WTC11 (cell line): ENCODE data around the gene CFAP100. TPM values are rescaled to one million over a fixed set of nuclear protein-coding genes. Genes with fewer than 3 reads are reported as not detected.

Source experiments
- ATAC-seq: fragments of 200-7000 bp; cut with Tn5 transposase; 2 replicates; pipeline ENCODE4 v1.10.0; 2021; ENCODE audit warnings: mild to moderate bottlenecking, moderate library complexity
- CTCF ChIA-PET: fragments of 300-600 bp; sonication (Branson Sonifier 250); formaldehyde crosslinking; loops from one replicate; lab custom pipeline; 2021; ENCODE audit warnings: antibody characterized with exemption; lab: Charles Lee
- POLR2A ChIA-PET: fragments of 350-600 bp; sonication (Branson Sonifier 250); formaldehyde crosslinking; loops from one replicate; lab custom pipeline; 2021; ENCODE audit warnings: antibody characterized with exemption; lab: Charles Lee
- DNase-seq: peaks from one replicate; pipeline ENCODE4 v3.0.0; 2021; ENCODE audit warnings: low spot score
- H3K27ac Mint-ChIP-seq: 2 replicates; pipeline ENCODE4 v1.8.0; 2021; ENCODE audit warnings: mixed read lengths
- H3K27me3 Mint-ChIP-seq: 2 replicates; pipeline ENCODE4 v1.8.0; 2021; ENCODE audit warnings: low read depth, mild to moderate bottlenecking, moderate library complexity, mixed read lengths
- H3K36me3 Mint-ChIP-seq: 2 replicates; pipeline ENCODE4 v1.8.0; 2021; ENCODE audit warnings: mixed read lengths
- H3K4me1 Mint-ChIP-seq: 2 replicates; pipeline ENCODE4 v1.8.0; 2022; ENCODE audit warnings: mixed read lengths
- H3K4me3 Mint-ChIP-seq: 2 replicates; pipeline ENCODE4 v1.8.0; 2021; ENCODE audit warnings: mild to moderate bottlenecking, moderate library complexity, mixed read lengths
- H3K9me3 Mint-ChIP-seq: 2 replicates; pipeline ENCODE4 v1.8.0; 2021; ENCODE audit warnings: mixed read lengths
- AR ChIP-seq: fragments of 250-450 bp; sonication (Bioruptor Pico); IDR thresholded peaks from 2 replicates; pipeline ENCODE4 v1.9.0; 2021; ENCODE audit warnings: mild to moderate bottlenecking
- ATF1 ChIP-seq: sonication (generic); formaldehyde crosslinking; IDR thresholded peaks from 2 replicates; pipeline ENCODE4 v1.8.1; 2023; ENCODE audit warnings: mild to moderate bottlenecking, moderate library complexity, missing genetic modification reagents
- ATF2 ChIP-seq: sonication (generic); formaldehyde crosslinking; IDR thresholded peaks from 2 replicates; pipeline ENCODE4 v1.8.1; 2022; ENCODE audit warnings: low read depth, missing genetic modification reagents, borderline replicate concordance
- CREB1 ChIP-seq: sonication (generic); formaldehyde crosslinking; IDR thresholded peaks from 2 replicates; pipeline ENCODE4 v1.8.0; 2023; ENCODE audit warnings: mild to moderate bottlenecking, missing genetic modification reagents
- ERG ChIP-seq: fragments of 250-450 bp; sonication (Bioruptor Pico); IDR thresholded peaks from 2 replicates; pipeline ENCODE4 v1.8.0; 2021; ENCODE audit warnings: mild to moderate bottlenecking
- ESRRA ChIP-seq: sonication (generic); formaldehyde crosslinking; IDR thresholded peaks from 2 replicates; pipeline ENCODE4 v1.8.1; 2022; ENCODE audit warnings: mild to moderate bottlenecking, missing genetic modification reagents, borderline replicate concordance
- ETV6 ChIP-seq: sonication (generic); formaldehyde crosslinking; IDR thresholded peaks from 2 replicates; pipeline ENCODE4 v1.8.1; 2022; ENCODE audit warnings: mild to moderate bottlenecking, missing genetic modification reagents
- FOXK1 ChIP-seq: sonication (generic); formaldehyde crosslinking; IDR thresholded peaks from 2 replicates; pipeline ENCODE4 v1.8.0; 2022; ENCODE audit warnings: mild to moderate bottlenecking, moderate library complexity, missing genetic modification reagents
- FOXP1 ChIP-seq: sonication (generic); formaldehyde crosslinking; IDR thresholded peaks from 2 replicates; pipeline ENCODE4 v1.8.0; 2022; ENCODE audit warnings: missing genetic modification reagents, mild to moderate bottlenecking, moderate library complexity, borderline replicate concordance
- HMGA2 ChIP-seq: fragments of 250-450 bp; sonication (Bioruptor Pico); IDR thresholded peaks from 2 replicates; pipeline ENCODE4 v1.4.0; 2021; ENCODE audit warnings: mild to moderate bottlenecking, moderate library complexity
- IRF1 ChIP-seq: sonication (generic); formaldehyde crosslinking; IDR thresholded peaks from 2 replicates; pipeline ENCODE4 v1.8.0; 2023; ENCODE audit warnings: missing genetic modification reagents
- JAZF1 ChIP-seq: fragments of 250-450 bp; sonication (Bioruptor Pico); IDR thresholded peaks from 2 replicates; pipeline ENCODE4 v1.9.0; 2021; ENCODE audit warnings: moderate library complexity, mild to moderate bottlenecking, inconsistent platforms
- NFATC4 ChIP-seq: fragments of 250-450 bp; sonication (Bioruptor Pico); IDR thresholded peaks from 2 replicates; pipeline ENCODE4 v1.9.0; 2021; ENCODE audit warnings: mild to moderate bottlenecking
- PREB ChIP-seq: sonication (generic); formaldehyde crosslinking; IDR thresholded peaks from 2 replicates; pipeline ENCODE4 v1.8.1; 2022; ENCODE audit warnings: mild to moderate bottlenecking, missing genetic modification reagents, moderate library complexity, borderline replicate concordance
- PRRX2 ChIP-seq: fragments of 250-450 bp; sonication (Bioruptor Pico); IDR thresholded peaks from 2 replicates; pipeline ENCODE4 v1.8.0; 2021; ENCODE audit warnings: mild to moderate bottlenecking
- ZBTB21 ChIP-seq: sonication (generic); formaldehyde crosslinking; IDR thresholded peaks from 2 replicates; pipeline ENCODE4 v1.8.1; 2023; ENCODE audit warnings: mild to moderate bottlenecking, missing genetic modification reagents, borderline replicate concordance
- ZSCAN18 ChIP-seq: fragments of 250-450 bp; sonication (Bioruptor Pico); IDR thresholded peaks from 2 replicates; pipeline ENCODE4 v2.1.2; 2022; ENCODE audit warnings: mild to moderate bottlenecking, moderate library complexity
- total RNA-seq: library from RNA; stranded (reverse); gene quantifications from 3 replicates; pipeline ENCODE4 v1.2.3, GENCODE V29; 2021

Gene CFAP100
- total RNA-seq, 1 experiment from 2014 or later: not detected

GRCh38 chr3:126396536-126396935 is 1.8 kb downstream of the CFAP100 start:
- no peaks in the 10 kb centered on the region for H3K9me3 Mint-ChIP-seq
- no peak for DNase-seq
- peaks cover 11% of the 10 kb centered on the region for H3K4me1 Mint-ChIP-seq
- no peak for ATAC-seq
- no peak overlapping the region for H3K4me3 Mint-ChIP-seq
- H3K36me3 Mint-ChIP-seq: no peaks in the 10 kb centered on the region
- ChIA-PET CTCF (interaction anchor here (0.9 kb wide), 1 partner anchor 264 kb away, joined by 3 read pairs; no protein-coding TSS in a partner anchor), POLR2A (interaction anchor here (0.5 kb wide), 1 partner anchor 59 kb away, joined by 3 read pairs; no protein-coding TSS in a partner anchor)
- peaks cover 46% of the 10 kb centered on the region for H3K27me3 Mint-ChIP-seq
- TF ChIP-seq FOXP1 (no peak), ETV6 (CRISPR knock-in tag) (no peak), AR (no peak)
- TF ChIP-seq, all 79 proteins: peak for 0
- H3K27ac Mint-ChIP-seq: no peak overlapping the region

- POLR2A ChIA-PET: no interaction called here
- no peaks in the 10 kb centered on the region for H3K36me3 Mint-ChIP-seq
These were observed 3.1 kb downstream of the CFAP100 start for GRCh38 chr3:126397610-126398422.

More at GRCh38 chr3:126397610-126398422, 3.1 kb downstream of the CFAP100 start:
- Mint-ChIP-seq H3K4me3 (no peak overlapping the region), H3K27me3 (peaks cover 38% of the 10 kb centered on the region), H3K27ac (no peak overlapping the region), H3K4me1 (peaks cover 22% of the 10 kb centered on the region), H3K9me3 (no peaks in the 10 kb centered on the region)
- ATAC-seq: no peak
- TF ChIP-seq ESRRA (CRISPR knock-in tag) (no peak), PRRX2 (no peak), ZBTB21 (CRISPR knock-in tag) (no peak), IRF1 (CRISPR knock-in tag) (no peak), ZSCAN18 (CRISPR knock-in tag) (no peak), NFATC4 (CRISPR knock-in tag) (no peak), ATF1 (no peak), CREB1 (no peak), FOXK1 (CRISPR knock-in tag) (no peak), PREB (CRISPR knock-in tag) (no peak), JAZF1 (no peak), ERG (CRISPR knock-in tag) (no peak), HMGA2 (CRISPR knock-in tag) (no peak), ATF2 (CRISPR knock-in tag) (no peak)
- no peak for DNase-seq
- CTCF ChIA-PET: no interaction called here
